Nephron progenitor cell (in vitro differentiated cells): ENCODE data around the gene COL4A2.
A peak's percentile ranks its signal among the peaks of the same experiment; 100 is the strongest.

Experiments
- DNase-seq: peaks from one replicate; pipeline ENCODE4 v3.0.0; 2021
- H3K27ac Mint-ChIP-seq: 2 replicates; pipeline ENCODE4 v1.8.0; 2021; ENCODE audit warnings: mild to moderate bottlenecking, moderate library complexity, mixed read lengths
- H3K27me3 Mint-ChIP-seq: 2 replicates; pipeline ENCODE4 v1.8.0; 2021; ENCODE audit warnings: mild to moderate bottlenecking, low read depth, mixed read lengths; ENCODE audit not compliant: poor library complexity
- H3K36me3 Mint-ChIP-seq: 2 replicates; pipeline ENCODE4 v1.8.0; 2021; ENCODE audit warnings: low read depth, mixed read lengths
- H3K4me1 Mint-ChIP-seq: 2 replicates; pipeline ENCODE4 v1.8.0; 2021; ENCODE audit warnings: mixed read lengths
- H3K4me3 Mint-ChIP-seq: 2 replicates; pipeline ENCODE4 v1.8.0; 2021; ENCODE audit warnings: mild to moderate bottlenecking, moderate library complexity, mixed read lengths
- H3K9me3 Mint-ChIP-seq: 2 replicates; pipeline ENCODE4 v1.8.0; 2021; ENCODE audit warnings: mild to moderate bottlenecking, moderate library complexity, mixed read lengths
- CTCF ChIP-seq: fragments of 200-600 bp; sonication (generic); IDR thresholded peaks from 2 replicates; pipeline ENCODE4 v1.5.0; 2021; ENCODE audit warnings: antibody characterized with exemption

COL4A2 gene

GRCh38 chr13:110542169-110542796 is 235.2 kb downstream of the COL4A2 start:
- peaks cover 37% of the 10 kb centered on the region for H3K4me1 Mint-ChIP-seq
- no peak for TF ChIP-seq CTCF
- H3K4me3 Mint-ChIP-seq, result no peak overlapping the region
- no peak overlapping the region for H3K27ac Mint-ChIP-seq
- DNase-seq, result no peak
- H3K27me3 Mint-ChIP-seq, result peaks cover 3% of the 10 kb centered on the region
- peaks cover 32% of the 10 kb centered on the region for H3K9me3 Mint-ChIP-seq
- H3K36me3 Mint-ChIP-seq, result peaks cover 35% of the 10 kb centered on the region

GRCh38 chr13:110546378-110546777 is 239.3 kb downstream of the COL4A2 start:
- peaks cover 32% of the 10 kb centered on the region for H3K9me3 Mint-ChIP-seq
- peaks cover 3% of the 10 kb centered on the region for H3K27me3 Mint-ChIP-seq
- H3K27ac Mint-ChIP-seq, result no peak overlapping the region
- peaks cover 22% of the 10 kb centered on the region for H3K4me1 Mint-ChIP-seq
- H3K36me3 Mint-ChIP-seq, result peaks cover 37% of the 10 kb centered on the region
- no peak for DNase-seq
- TF ChIP-seq CTCF, result no peak
- H3K4me3 Mint-ChIP-seq, result no peak overlapping the region

- no peak overlapping the region for H3K27ac Mint-ChIP-seq
- no peak for TF ChIP-seq CTCF
- peaks cover 3% of the 10 kb centered on the region for H3K27me3 Mint-ChIP-seq
- peaks cover 32% of the 10 kb centered on the region for H3K9me3 Mint-ChIP-seq
- H3K36me3 Mint-ChIP-seq, result peaks cover 37% of the 10 kb centered on the region
- H3K4me1 Mint-ChIP-seq, result peaks cover 21% of the 10 kb centered on the region
- no peak overlapping the region for H3K4me3 Mint-ChIP-seq
- DNase-seq, result no peak
Measured at GRCh38 chr13:110546926-110547325, 239.8 kb downstream of the COL4A2 start.

- Mint-ChIP-seq H3K36me3 (peaks cover 29% of the 10 kb centered on the region), H3K9me3 (peaks cover 24% of the 10 kb centered on the region), H3K27ac (peak overlapping the region; percentile 73), H3K4me3 (no peak overlapping the region), H3K4me1 (peaks cover 17% of the 10 kb centered on the region), H3K27me3 (peaks cover 3% of the 10 kb centered on the region)
- TF ChIP-seq CTCF, result no peak
- no peak for DNase-seq
Measured at GRCh38 chr13:110548891-110549794, 242.1 kb downstream of the COL4A2 start.

- no peak for DNase-seq
- H3K27me3 Mint-ChIP-seq, result peaks cover 3% of the 10 kb centered on the region
- no peak overlapping the region for H3K4me3 Mint-ChIP-seq
- H3K36me3 Mint-ChIP-seq, result peaks cover 23% of the 10 kb centered on the region
- peaks cover 21% of the 10 kb centered on the region for H3K4me1 Mint-ChIP-seq
- no peak for TF ChIP-seq CTCF
- H3K9me3 Mint-ChIP-seq, result peaks cover 17% of the 10 kb centered on the region
- peak overlapping the region; percentile 66 for H3K27ac Mint-ChIP-seq
Measured at GRCh38 chr13:110549795-110550160, 242.7 kb downstream of the COL4A2 start.
